GM12878 (cell line): Measurements from ENCODE around the gene SLC11A2.

Source experiments
- CTCF ChIP-seq, 3 experiments: IDR thresholded peaks in 2 of 3; conservative IDR thresholded peaks in 1 of 3; 2 replicates each; pipeline ENCODE4 v1.5.1; 2011; ENCODE audit warnings: low read depth in 3 of 3, low read length in 3 of 3, mild to moderate bottlenecking in 3 of 3, control low read depth in 2 of 3, moderate library complexity in 2 of 3, inconsistent platforms in 1 of 3, mixed read lengths in 1 of 3; ENCODE audit not compliant: control insufficient read depth in 2 of 3, insufficient read depth in 1 of 3; ENCODE audit errors: extremely low read depth in 1 of 3
- DPF2 ChIP-seq: fragments of 450-650 bp; IDR thresholded peaks from 2 replicates; pipeline ENCODE4 v1.6.1; 2017; ENCODE audit warnings: mild to moderate bottlenecking
- EZH2 ChIP-seq: IDR thresholded peaks from 2 replicates; pipeline ENCODE4 v1.6.1; 2012; ENCODE audit warnings: low read depth, mild to moderate bottlenecking, control low read depth, inconsistent platforms, low read length, borderline replicate concordance; ENCODE audit not compliant: control insufficient read depth
- MXI1 ChIP-seq: fragments of 150-350 bp; IDR thresholded peaks from 2 replicates; pipeline ENCODE4 v1.6.1; 2011; ENCODE audit warnings: low read depth, mild to moderate bottlenecking, inconsistent platforms, low read length, improper control_type of control experiment
- POLR2A ChIP-seq: IDR thresholded peaks from 2 replicates; pipeline ENCODE4 v1.6.1; 2011; ENCODE audit warnings: low read depth, mild to moderate bottlenecking, low read length
- POLR2AphosphoS5 ChIP-seq: IDR thresholded peaks from 2 replicates; pipeline ENCODE4 v1.6.1; 2011; ENCODE audit warnings: mild to moderate bottlenecking, low read length, inconsistent platforms
- SP1 ChIP-seq: IDR thresholded peaks from one replicate; pipeline ENCODE4 v1.6.1; 2011; ENCODE audit warnings: low read depth, low read length
- SRF ChIP-seq, 2 experiments: IDR thresholded peaks; 2 replicates each; pipeline ENCODE4 v1.6.1; 2011; ENCODE audit warnings: low read depth in 2 of 2, low read length in 2 of 2, mild to moderate bottlenecking in 1 of 2, moderate library complexity in 1 of 2
- TF ChIP-seq, protein P1 (sequence below): IDR thresholded peaks from 2 replicates; pipeline ENCODE4 v1.6.1; 2012; ENCODE audit warnings: mild to moderate bottlenecking, low read depth, low read length
- TF ChIP-seq, protein P2 (sequence below): IDR thresholded peaks from 2 replicates; pipeline ENCODE4 v1.6.1; 2012; ENCODE audit warnings: low read length, inconsistent platforms

GRCh38 chr12:51025338-51025835 lies 797 bp downstream of the SLC11A2 start:
- TF ChIP-seq POLR2A (no peak), EZH2 (no peak), CTCF (IDR thresholded peaks at IDR 0.05 in 2 of 3, conservative IDR thresholded peaks at IDR 0.05 in 1 of 3; ENCODE audit: control insufficient read depth in 2 of 3, extremely low read depth in 1 of 3, insufficient read depth in 1 of 3, low read depth in 3 of 3, low read length in 3 of 3) (no peak), DPF2 (no peak), SP1 (no peak), MXI1 (no peak), SRF (IDR thresholded peaks at IDR 0.05; ENCODE audit: low read depth in 2 of 2, low read length in 2 of 2) (no peak), POLR2AphosphoS5 (no peak)
- TF ChIP-seq, protein P1, sequence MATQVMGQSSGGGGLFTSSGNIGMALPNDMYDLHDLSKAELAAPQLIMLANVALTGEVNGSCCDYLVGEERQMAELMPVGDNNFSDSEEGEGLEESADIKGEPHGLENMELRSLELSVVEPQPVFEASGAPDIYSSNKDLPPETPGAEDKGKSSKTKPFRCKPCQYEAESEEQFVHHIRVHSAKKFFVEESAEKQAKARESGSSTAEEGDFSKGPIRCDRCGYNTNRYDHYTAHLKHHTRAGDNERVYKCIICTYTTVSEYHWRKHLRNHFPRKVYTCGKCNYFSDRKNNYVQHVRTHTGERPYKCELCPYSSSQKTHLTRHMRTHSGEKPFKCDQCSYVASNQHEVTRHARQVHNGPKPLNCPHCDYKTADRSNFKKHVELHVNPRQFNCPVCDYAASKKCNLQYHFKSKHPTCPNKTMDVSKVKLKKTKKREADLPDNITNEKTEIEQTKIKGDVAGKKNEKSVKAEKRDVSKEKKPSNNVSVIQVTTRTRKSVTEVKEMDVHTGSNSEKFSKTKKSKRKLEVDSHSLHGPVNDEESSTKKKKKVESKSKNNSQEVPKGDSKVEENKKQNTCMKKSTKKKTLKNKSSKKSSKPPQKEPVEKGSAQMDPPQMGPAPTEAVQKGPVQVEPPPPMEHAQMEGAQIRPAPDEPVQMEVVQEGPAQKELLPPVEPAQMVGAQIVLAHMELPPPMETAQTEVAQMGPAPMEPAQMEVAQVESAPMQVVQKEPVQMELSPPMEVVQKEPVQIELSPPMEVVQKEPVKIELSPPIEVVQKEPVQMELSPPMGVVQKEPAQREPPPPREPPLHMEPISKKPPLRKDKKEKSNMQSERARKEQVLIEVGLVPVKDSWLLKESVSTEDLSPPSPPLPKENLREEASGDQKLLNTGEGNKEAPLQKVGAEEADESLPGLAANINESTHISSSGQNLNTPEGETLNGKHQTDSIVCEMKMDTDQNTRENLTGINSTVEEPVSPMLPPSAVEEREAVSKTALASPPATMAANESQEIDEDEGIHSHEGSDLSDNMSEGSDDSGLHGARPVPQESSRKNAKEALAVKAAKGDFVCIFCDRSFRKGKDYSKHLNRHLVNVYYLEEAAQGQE, result no peak
- TF ChIP-seq, protein P2, sequence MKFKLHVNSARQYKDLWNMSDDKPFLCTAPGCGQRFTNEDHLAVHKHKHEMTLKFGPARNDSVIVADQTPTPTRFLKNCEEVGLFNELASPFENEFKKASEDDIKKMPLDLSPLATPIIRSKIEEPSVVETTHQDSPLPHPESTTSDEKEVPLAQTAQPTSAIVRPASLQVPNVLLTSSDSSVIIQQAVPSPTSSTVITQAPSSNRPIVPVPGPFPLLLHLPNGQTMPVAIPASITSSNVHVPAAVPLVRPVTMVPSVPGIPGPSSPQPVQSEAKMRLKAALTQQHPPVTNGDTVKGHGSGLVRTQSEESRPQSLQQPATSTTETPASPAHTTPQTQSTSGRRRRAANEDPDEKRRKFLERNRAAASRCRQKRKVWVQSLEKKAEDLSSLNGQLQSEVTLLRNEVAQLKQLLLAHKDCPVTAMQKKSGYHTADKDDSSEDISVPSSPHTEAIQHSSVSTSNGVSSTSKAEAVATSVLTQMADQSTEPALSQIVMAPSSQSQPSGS, result no peak
